Hematopoietic multipotent progenitor cell treated with erythropoietin and hydrocortisone succinate and interleukin-3 and kit ligand, for 15 days (in vitro differentiated cells): ENCODE data around the gene ZNF497.

ENCODE experiments used
- DNase-seq: peaks from one replicate; pipeline ENCODE4 v3.0.0-alpha.2; 2015; ENCODE audit warnings: low spot score

Gene ZNF497

DNA sequence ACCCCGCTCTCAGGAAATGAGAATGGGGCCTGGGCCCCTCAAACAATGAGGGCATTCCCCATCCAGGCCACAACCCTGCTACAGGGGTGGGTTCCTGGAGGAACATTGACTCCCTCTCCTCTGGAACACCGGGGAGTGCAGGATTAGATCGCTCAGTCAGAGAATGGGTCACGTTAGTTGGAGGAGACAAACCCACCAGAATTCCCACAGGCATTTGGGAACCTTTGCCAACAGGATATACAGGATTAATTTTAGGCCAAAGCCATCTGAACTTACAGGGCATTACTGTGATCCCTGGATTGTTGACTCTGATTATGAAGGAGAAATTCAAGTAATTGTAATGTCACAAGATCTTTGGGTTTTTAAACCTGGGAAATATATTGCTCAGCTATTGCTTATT, 54.8 kb downstream of the ZNF497 start:
- DNase-seq: no peak

- no peak for DNase-seq
These were observed 56.6 kb downstream of the ZNF497 start for GRCh38 chr19:58305932-58306323.

DNA sequence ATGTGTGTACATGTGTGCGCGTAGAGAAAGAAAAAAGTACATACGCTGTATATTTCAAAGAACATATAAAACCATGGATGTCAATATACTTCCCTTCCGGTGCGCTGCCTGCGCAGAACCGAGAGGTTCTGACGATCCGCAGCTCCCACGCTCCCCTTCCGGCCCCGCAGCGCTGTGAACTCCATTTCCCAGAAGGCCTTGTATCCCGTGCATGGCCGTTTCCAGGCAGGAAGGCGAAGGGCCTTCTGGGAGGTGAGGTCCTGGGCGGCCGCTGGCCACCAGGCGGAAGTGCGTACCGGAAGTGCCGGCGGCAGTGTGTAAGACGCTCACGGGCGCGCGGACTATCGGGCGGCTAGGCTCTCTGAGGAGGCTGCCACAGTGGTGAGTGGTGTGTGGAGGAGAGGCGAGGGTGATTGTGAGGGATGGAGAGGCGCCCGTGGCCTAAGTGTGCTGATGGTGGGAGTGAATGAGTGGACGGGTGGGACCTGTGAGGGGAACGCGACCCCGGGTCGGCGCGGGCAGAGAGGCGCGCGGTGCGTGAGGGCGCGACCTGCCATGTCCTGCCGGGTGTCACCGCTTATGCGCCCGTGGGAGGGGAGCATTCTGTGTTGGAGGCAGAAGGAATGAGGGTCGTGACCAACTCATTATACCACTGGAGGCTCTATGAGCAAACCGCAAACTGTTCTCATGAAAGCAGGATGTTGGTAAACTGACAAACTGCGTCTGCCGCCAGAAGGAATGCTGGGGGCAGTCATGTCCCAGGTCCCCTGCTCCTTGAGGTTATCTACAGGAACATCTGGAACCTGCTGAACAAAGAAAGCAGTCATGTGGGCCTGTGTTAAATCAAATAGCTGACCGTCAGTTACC, 57.3 kb downstream of the ZNF497 start, which contains the start of gene ERVK3-1:
ERVK3-1 (plus strand) TSS at position 313 of the 867 bp plus-strand sequence. CDS start 6,792 bp downstream, outside the sequence.
- DNase-seq: peak; percentile 98

DNA sequence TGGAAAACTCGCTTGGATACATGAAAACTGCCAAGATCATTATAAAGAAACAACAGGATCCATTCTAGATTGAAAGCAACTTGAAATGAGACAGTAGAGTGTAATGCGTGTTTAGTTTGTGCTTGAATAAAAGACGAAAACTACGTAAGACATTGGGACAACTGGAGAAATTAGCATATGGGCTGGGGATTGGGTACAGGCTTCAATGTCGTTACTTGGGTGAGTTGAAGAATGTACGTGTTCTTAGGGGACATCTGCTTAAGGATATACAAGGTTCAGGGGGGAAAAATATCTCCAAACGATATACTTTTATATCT, 57.8 kb downstream of the ZNF497 start:
- no peak for DNase-seq
